Stomach (tissue), 9 donors: ENCODE data around the gene FIGLA. TPM values are rescaled to one million over a fixed set of nuclear protein-coding genes. Genes with fewer than 3 reads are reported as not detected.

Source experiments
- DNase-seq, 2 donors: peaks; one replicate each; pipeline versions ENCODE4 v3.0.0 to v3.0.0-alpha.2; 2013 to 2019
- H3K27ac ChIP-seq, 5 donors: fragments of 200-600 bp in 4 of 5; sonication (generic) in 4 of 5; one replicate each; pipeline ENCODE4 v1.5.1; 2013 to 2019; ENCODE audit warnings: mild to moderate bottlenecking in 1 of 5, moderate library complexity in 1 of 5
- H3K27me3 ChIP-seq, 3 donors: fragments of 200-600 bp; sonication (generic); one replicate each; pipeline ENCODE4 v1.5.1; 2017 to 2019; ENCODE audit warnings: mixed run types in 1 of 3
- H3K36me3 ChIP-seq, 4 donors: fragments of 200-600 bp; sonication (generic); 1 replicate in 3 of 4; 2 replicates in 1 of 4; pipeline ENCODE4 v1.5.1; 2016 to 2019
- H3K4me1 ChIP-seq, 4 donors: fragments of 200-600 bp; sonication (generic); one replicate each; pipeline ENCODE4 v1.5.1; 2016 to 2019
- H3K4me3 ChIP-seq, 4 donors: fragments of 200-600 bp; sonication (generic) in 3 of 4; one replicate each; pipeline ENCODE4 v1.5.1; 2016 to 2019; ENCODE audit warnings: mild to moderate bottlenecking in 1 of 4
- H3K9me3 ChIP-seq, 4 donors: fragments of 200-600 bp; sonication (generic); one replicate each; pipeline ENCODE4 v1.5.1; 2016 to 2019
- CTCF ChIP-seq, 7 experiments: fragments of 450-650 bp in 4 of 7; fragments of 200-600 bp in 3 of 7; sonication (generic) in 3 of 7; IDR thresholded peaks; one replicate each; pipeline ENCODE4 v1.5.1; 2016 to 2019; ENCODE audit warnings: antibody characterized with exemption in 7 of 7, control low read depth in 2 of 7, mild to moderate bottlenecking in 1 of 7
- EP300 ChIP-seq: sonication (generic); formaldehyde crosslinking; IDR thresholded peaks from one replicate; pipeline ENCODE4 v1.6.1; 2017; ENCODE audit warnings: antibody characterized with exemption
- POLR2A ChIP-seq, 4 donors: fragments of 450-650 bp; IDR thresholded peaks; one replicate each; pipeline ENCODE4 v1.6.1; 2016; ENCODE audit warnings: antibody characterized with exemption in 4 of 4, control low read depth in 2 of 4, mild to moderate bottlenecking in 1 of 4, moderate library complexity in 1 of 4
- POLR2AphosphoS5 ChIP-seq, 3 donors: sonication (generic); formaldehyde crosslinking; IDR thresholded peaks; one replicate each; pipeline ENCODE4 v1.6.1; 2016; ENCODE audit warnings: antibody characterized with exemption in 3 of 3
- WGBS, 5 donors: extraction: QIAGEN DNeasy Blood & Tissue Kit in 3 of 5; methylation state at CpG; one replicate each; pipeline versions ENCODE4 v1.1.5 to v1.1.7; 2013 to 2018; 5-methylcytosine and 5-hydroxymethylcytosine counted together
- intact Hi-C: fragments of 100-400 bp; cut with DNase I; formaldehyde crosslinking; loops from one replicate; pipeline ENCODE4 v1.15.1; 2023; ENCODE audit warnings: low total_unique reads
- polyA plus RNA-seq, 3 donors: library from polyadenylated mRNA; stranded (reverse); fragments of 200-250 nt; gene quantifications; one replicate each; pipeline ENCODE4 v1.2.3, GENCODE V29; 2013
- total RNA-seq, 5 donors: library from RNA; depleted of rRNA; stranded (reverse); fragments of >200 nt; gene quantifications; one replicate each; pipeline versions ENCODE4 v1.1.0 to v1.2.3, GENCODE V29; 2014 to 2016
- donor health status: healthy with polysubstance abuse.
- donor health status: Bipolar disorder and iron deficiency.
- donor health status: healthy.

The FIGLA gene
- total and polyA plus RNA-seq, 8 donors: 0.75 TPM; not detected in 7

DNA sequence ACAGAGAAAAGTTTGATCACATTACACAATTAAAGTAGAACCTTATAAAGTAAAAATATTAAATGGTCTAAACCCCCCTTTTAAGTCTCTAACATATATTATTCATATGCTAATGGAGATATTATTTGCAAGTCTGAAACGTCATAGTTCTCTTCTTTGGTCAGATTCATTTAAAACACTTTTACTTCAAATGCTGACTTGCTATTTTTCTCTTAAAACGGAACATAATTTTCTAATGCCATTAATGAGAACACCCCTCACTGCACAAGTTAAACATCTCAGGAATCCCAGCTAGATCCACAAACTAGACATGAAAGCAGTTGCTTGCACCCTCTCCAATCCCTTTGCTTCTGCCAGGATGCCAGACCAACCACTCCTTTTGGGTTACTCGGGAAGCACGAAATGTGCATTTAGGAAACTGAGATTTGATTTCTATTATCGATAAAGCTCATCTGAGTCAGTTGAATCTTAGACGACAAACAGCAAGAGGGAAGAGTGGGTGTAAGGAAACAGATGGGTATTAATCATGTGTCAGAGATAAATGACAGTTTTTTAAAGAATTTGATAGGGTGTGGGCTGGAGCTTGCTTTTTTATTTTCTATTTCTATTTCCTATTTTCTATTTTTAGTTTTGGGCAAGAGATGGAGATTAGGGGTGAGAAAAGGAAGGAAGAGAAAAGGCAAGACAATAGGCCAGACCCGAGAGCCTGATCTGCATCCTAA is 23.9 kb downstream of the FIGLA start:
- no peaks in the 10 kb centered on the region for H3K9me3 ChIP-seq
- TF ChIP-seq EP300 (no peak), POLR2AphosphoS5 (IDR thresholded peaks at IDR 0.05) (no peak), POLR2A (IDR thresholded peaks at IDR 0.05) (no peak), CTCF (IDR thresholded peaks at IDR 0.05) (no peak)
- H3K4me3 ChIP-seq: peak overlapping the region in 3 of 4 donors; percentile 41 to 54 (median 51)
- H3K4me1 ChIP-seq: peaks cover 12 to 18% (median 15%) of the 10 kb centered on the region in 4 donors
- peaks cover 0 to 81% (median 52%) of the 10 kb centered on the region in 3 donors for H3K27me3 ChIP-seq
- H3K36me3 ChIP-seq: no peaks in the 10 kb centered on the region
- no peak overlapping the region for H3K27ac ChIP-seq
- intact Hi-C loops: no loop called here
- WGBS, 5 donors: 11 to 17% (median 14%) methylated on average over 7 of the region's 7 CpGs
- DNase-seq: no peak

DNA sequence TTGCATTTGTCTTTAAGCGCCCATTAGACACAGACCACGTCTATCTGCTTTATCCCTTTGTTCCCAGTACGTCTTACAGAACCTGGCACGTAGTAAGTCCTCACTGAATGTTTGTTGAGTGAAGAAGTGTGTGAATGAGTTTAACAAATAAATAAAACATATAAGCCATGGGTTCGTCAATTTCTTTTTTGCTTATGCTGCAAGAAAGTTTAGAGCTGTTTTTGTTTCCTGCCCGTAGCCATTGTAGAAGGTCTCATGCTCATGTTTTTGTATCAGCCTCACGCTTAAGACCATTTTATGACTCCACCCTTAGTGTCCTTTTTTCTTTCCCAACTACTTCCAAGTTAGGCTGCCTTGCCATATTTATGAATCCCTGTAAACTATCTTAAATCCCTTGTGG is 24.9 kb downstream of the FIGLA start:
- WGBS, 5 donors: 79 to 90% (median 82%) methylated on average over 7 of the region's 7 CpGs
- TF ChIP-seq EP300 (no peak), POLR2AphosphoS5 (IDR thresholded peaks at IDR 0.05) (no peak), POLR2A (IDR thresholded peaks at IDR 0.05) (no peak), CTCF (IDR thresholded peaks at IDR 0.05) (no peak)
- DNase-seq: no peak
- intact Hi-C loops: no loop called here
- peaks cover 0 to 73% (median 52%) of the 10 kb centered on the region in 3 donors for H3K27me3 ChIP-seq
- no peaks in the 10 kb centered on the region for H3K9me3 ChIP-seq
- no peak overlapping the region for H3K4me3 ChIP-seq
- H3K27ac ChIP-seq: no peak overlapping the region
- peaks cover 12 to 18% (median 15%) of the 10 kb centered on the region in 4 donors for H3K4me1 ChIP-seq
- H3K36me3 ChIP-seq: no peaks in the 10 kb centered on the region

DNA sequence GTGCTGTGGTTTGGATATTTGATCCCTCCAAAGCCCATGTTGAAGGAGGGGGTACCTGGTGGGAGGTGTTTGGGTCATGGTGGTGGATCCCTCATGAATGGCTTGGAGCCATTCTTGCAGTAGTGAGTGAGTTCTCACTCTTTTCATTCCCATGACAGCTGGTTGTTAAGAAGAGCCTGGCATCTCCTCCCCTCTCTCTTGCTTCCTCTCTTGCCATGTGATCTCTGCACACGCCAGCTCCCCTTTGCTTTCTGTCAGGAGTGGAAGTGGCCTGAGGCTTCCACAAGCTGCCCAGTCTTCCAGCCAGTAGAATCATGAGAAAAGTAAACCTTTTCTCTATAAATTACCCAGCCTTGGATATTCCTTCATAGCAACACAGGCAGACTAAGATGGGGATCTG is 31.0 kb downstream of the FIGLA start:
- Histone ChIP-seq H3K27ac (no peak overlapping the region), H3K4me1 (no peaks in the 10 kb centered on the region), H3K36me3 (no peaks in the 10 kb centered on the region), H3K27me3 (peaks cover 0 to 50% (median 3%) of the 10 kb centered on the region in 3 donors), H3K4me3 (no peak overlapping the region), H3K9me3 (no peaks in the 10 kb centered on the region)
- 53 to 85% (median 75%) methylated on average over 1 of the region's 1 CpG for WGBS, 5 donors
- TF ChIP-seq CTCF (IDR thresholded peaks at IDR 0.05) (no peak), POLR2A (IDR thresholded peaks at IDR 0.05) (no peak), EP300 (no peak), POLR2AphosphoS5 (IDR thresholded peaks at IDR 0.05) (no peak)
- no peak for DNase-seq
- intact Hi-C loops: no loop called here

GRCh38 chr2:70757966-70758365 is 32.5 kb downstream of the FIGLA start:
- intact Hi-C loops: no loop called here
- peaks cover 0 to 51% (median 0%) of the 10 kb centered on the region in 3 donors for H3K27me3 ChIP-seq
- H3K27ac ChIP-seq: no peak overlapping the region
- TF ChIP-seq POLR2A (IDR thresholded peaks at IDR 0.05) (no peak), POLR2AphosphoS5 (IDR thresholded peaks at IDR 0.05) (no peak), EP300 (no peak), CTCF (IDR thresholded peaks at IDR 0.05) (no peak)
- no peaks in the 10 kb centered on the region for H3K4me1 ChIP-seq
- WGBS, 5 donors: 91 to 94% (median 92%) methylated on average over 7 of the region's 7 CpGs
- no peak overlapping the region for H3K4me3 ChIP-seq
- H3K36me3 ChIP-seq: no peaks in the 10 kb centered on the region
- no peaks in the 10 kb centered on the region for H3K9me3 ChIP-seq
- no peak for DNase-seq
